ENCODE measurements around the gene PIK3R1. TPM values are rescaled to one million over a fixed set of nuclear protein-coding genes. Genes with fewer than 3 reads are reported as not detected.

PIK3R1 gene
- total and polyA plus RNA-seq, 10 of the 15 experiments (the other 5 are each of a cell fraction or from before 2014, with no cell fraction given), result 7.8 to 38.4 (median 15.7) TPM

DNA sequence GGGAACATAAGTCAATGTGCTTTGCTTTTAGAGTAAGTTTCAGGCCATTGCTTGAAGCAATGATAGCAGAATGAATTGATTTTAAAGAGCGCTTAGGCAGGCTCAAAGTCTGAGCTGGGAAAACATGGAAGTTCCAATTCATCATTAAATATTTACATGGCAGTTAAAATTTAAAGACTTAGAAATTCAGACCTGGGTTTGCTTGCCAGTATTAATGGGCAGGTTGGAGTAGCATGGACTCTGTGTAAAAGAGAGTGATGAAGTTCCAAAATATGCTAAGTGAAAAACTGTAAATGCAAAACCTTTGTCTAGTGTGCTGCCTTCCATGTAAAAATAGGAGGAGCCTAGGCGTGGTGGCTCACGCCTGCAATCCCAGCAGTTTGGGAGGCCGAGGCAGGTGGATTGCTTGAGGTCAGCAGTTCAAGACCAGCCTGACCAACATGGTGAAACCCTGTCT, 48.3 kb upstream of the PIK3R1 start:
- Histone ChIP-seq H3K9me3 (replicated peaks; ENCODE audit: control insufficient read depth, insufficient read depth, low read length) (no peaks in the 10 kb centered on the region), H3K36me3 (ENCODE audit: control insufficient read depth in 2 of 2, insufficient read depth in 2 of 2, low read length in 1 of 2) (no peaks in the 10 kb centered on the region), H3K4me2 (ENCODE audit: control insufficient read depth, insufficient read depth) (no peak overlapping the region), H3K9ac (ENCODE audit: control insufficient read depth, insufficient read depth, low read length) (no peak overlapping the region), H3K4me3 (no peak overlapping the region), H3K27ac (ENCODE audit: control insufficient read depth, insufficient read depth) (no peak overlapping the region), H3K79me2 (ENCODE audit: control insufficient read depth, insufficient read depth, low read length) (no peaks in the 10 kb centered on the region), H3K27me3 (replicated peaks in 1 of 2; ENCODE audit: control insufficient read depth in 2 of 2, insufficient read depth in 2 of 2, low read length in 1 of 2) (no peaks in the 10 kb centered on the region), H2AFZ (ENCODE audit: control insufficient read depth, low read depth, low read length) (no peak overlapping the region), H4K20me1 (ENCODE audit: control insufficient read depth, insufficient read depth) (no peaks in the 10 kb centered on the region), H3K4me1 (ENCODE audit: control insufficient read depth, insufficient read depth, low read length) (no peaks in the 10 kb centered on the region)
- SMC1A ChIA-PET (ENCODE audit: uncharacterized antibody, unreplicated experiment), result interaction anchor here (1.0 kb wide), 1 partner anchor 9 kb away, joined by 3 read pairs; no protein-coding TSS in a partner anchor
- POLR2A ChIA-PET, result no interaction called here
- DNase-seq (ENCODE audit: low read depth, low spot score), result no peak
- no TSS peak for BruUV-seq (replicated peaks)
- CTCF ChIA-PET, result no interaction called here
- intact Hi-C loops (cut with micrococcal nuclease; ENCODE audit: unreplicated experiment), result no loop called here
- 75% methylated on average over 4 of the region's 4 CpGs for WGBS (ENCODE audit: insufficient coverage, insufficient replicate concordance, low lambda C conversion rate, missing lambda C conversion rate)
- TF ChIP-seq FOXM1 (IDR thresholded peaks at IDR 0.05; ENCODE audit: low read depth, low read length), result no peak
- no peak for TF ChIP-seq KDM1A (IDR thresholded peaks at IDR 0.05; ENCODE audit: borderline replicate concordance)
- RAD21 ChIA-PET (ENCODE audit: unreplicated experiment), result no interaction called here
- in situ Hi-C loops (cut with MboI), result no loop called here
- no peak for FAIRE-seq
- ATAC-seq, result no peak

DNA sequence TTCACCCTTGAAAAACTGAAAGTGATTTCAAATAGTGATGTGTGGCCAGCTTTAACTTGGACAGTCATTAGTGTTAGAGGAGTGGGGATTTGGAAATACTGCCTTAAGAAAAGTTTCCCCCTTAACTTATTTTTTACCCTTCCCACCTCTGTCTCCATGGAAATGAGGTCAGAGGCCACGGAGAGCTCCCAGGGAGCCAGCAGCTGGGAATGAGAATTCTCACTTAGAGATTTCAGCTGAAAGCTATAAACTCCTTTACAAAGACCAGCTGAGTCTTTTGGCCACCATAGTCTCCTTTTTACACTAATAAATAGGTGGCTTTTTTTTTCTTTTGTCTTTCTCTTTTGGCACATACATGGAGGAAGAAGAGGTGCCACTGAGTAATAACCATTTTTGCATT, 45.7 kb upstream of the PIK3R1 start:
- TF ChIP-seq JUNB (IDR thresholded peaks at IDR 0.05), result no peak
- no peak for TF ChIP-seq ATF7 (IDR thresholded peaks at IDR 0.05; ENCODE audit: low read depth)
- no peak for TF ChIP-seq ZNF384 (IDR thresholded peaks at IDR 0.05; ENCODE audit: borderline replicate concordance, low read depth, low read length)
- TF ChIP-seq KAT2A (conservative IDR thresholded peaks at IDR 0.05; ENCODE audit: control insufficient read depth, low read depth, low read length), result no peak
- no peak for TF ChIP-seq WRNIP1 (IDR thresholded peaks at IDR 0.05; ENCODE audit: borderline replicate concordance, low read depth, low read length)
- TF ChIP-seq SUZ12 (IDR thresholded peaks at IDR 0.05; ENCODE audit: unreplicated experiment), result no peak
- TF ChIP-seq SMAD1 (IDR thresholded peaks at IDR 0.05; ENCODE audit: low read depth, partially characterized antibody), result no peak
- FAIRE-seq, result no peak
- intact Hi-C loops (cut with micrococcal nuclease; ENCODE audit: unreplicated experiment), result no loop called here

More for the DNA sequence above, 45.7 kb upstream of the PIK3R1 start:
- H3K4me1 ChIP-seq (ENCODE audit: control insufficient read depth, insufficient read depth, low read length), result no peaks in the 10 kb centered on the region
- H3K27ac ChIP-seq (ENCODE audit: control insufficient read depth, insufficient read depth), result no peak overlapping the region
- in situ Hi-C loops (cut with MboI), result no loop called here
- no peak overlapping the region for H3K9ac ChIP-seq (ENCODE audit: control insufficient read depth, insufficient read depth, low read length)
- no peaks in the 10 kb centered on the region for H3K27me3 ChIP-seq (replicated peaks in 1 of 2; ENCODE audit: control insufficient read depth in 2 of 2, insufficient read depth in 2 of 2, low read length in 1 of 2)
- no peak overlapping the region for H3K4me3 ChIP-seq
- RAD21 ChIA-PET (ENCODE audit: unreplicated experiment), result no interaction called here
- DNase-seq (ENCODE audit: low read depth, low spot score), result no peak
- no peak overlapping the region for H2AFZ ChIP-seq (ENCODE audit: control insufficient read depth, low read depth, low read length)
- no peaks in the 10 kb centered on the region for H3K79me2 ChIP-seq (ENCODE audit: control insufficient read depth, insufficient read depth, low read length)
- BruUV-seq (replicated peaks), result no TSS peak
- POLR2A ChIA-PET, result no interaction called here
- H3K9me3 ChIP-seq (replicated peaks; ENCODE audit: control insufficient read depth, insufficient read depth, low read length), result no peaks in the 10 kb centered on the region
- H3K4me2 ChIP-seq (ENCODE audit: control insufficient read depth, insufficient read depth), result no peak overlapping the region
- no peaks in the 10 kb centered on the region for H4K20me1 ChIP-seq (ENCODE audit: control insufficient read depth, insufficient read depth)
- SMC1A ChIA-PET (ENCODE audit: uncharacterized antibody, unreplicated experiment), result interaction anchor here (0.9 kb wide), 1 partner anchor 53 kb away, joined by 3 read pairs; no protein-coding TSS in a partner anchor
- H3K36me3 ChIP-seq (ENCODE audit: control insufficient read depth in 2 of 2, insufficient read depth in 2 of 2, low read length in 1 of 2), result no peaks in the 10 kb centered on the region
- ATAC-seq, result no peak
- WGBS (ENCODE audit: insufficient coverage, insufficient replicate concordance, low lambda C conversion rate, missing lambda C conversion rate), result 8% methylated on average over 1 of the region's 1 CpG
- CTCF ChIA-PET, result interaction anchor here (0.6 kb wide), 1 partner anchor 1014 kb away, joined by 5 read pairs; no protein-coding TSS in a partner anchor

Data from GM12878 (cell line).